Loucy (cell line): ENCODE results near the gene RHBG.

Experiments used
- H2AFZ ChIP-seq: fragments of 200-600 bp; sonication (generic); 2 replicates; pipeline ENCODE4 v1.6.0; 2016; ENCODE audit warnings: antibody characterized with exemption, mild to moderate bottlenecking, low read length, moderate library complexity
- H3F3A ChIP-seq: fragments of 200-600 bp; 2 replicates; pipeline ENCODE4 v1.6.0; 2016; ENCODE audit warnings: antibody characterized with exemption, low read depth, mild to moderate bottlenecking
- H3K27me3 ChIP-seq: fragments of 200-600 bp; sonication (generic); 2 replicates; pipeline ENCODE4 v1.6.1; 2014; ENCODE audit warnings: low read length, mild to moderate bottlenecking; ENCODE audit not compliant: insufficient read depth, poor library complexity, severe bottlenecking
- H3K36me3 ChIP-seq: fragments of 200-600 bp; sonication (generic); 2 replicates; pipeline ENCODE4 v1.6.1; 2016; ENCODE audit warnings: low read length; ENCODE audit not compliant: insufficient read depth
- H3K4me1 ChIP-seq: fragments of 200-600 bp; sonication (generic); 2 replicates; pipeline ENCODE4 v1.5.1; 2014; ENCODE audit warnings: low read length, mild to moderate bottlenecking; ENCODE audit not compliant: insufficient read depth, poor library complexity, severe bottlenecking
- H3K4me2 ChIP-seq: fragments of 200-600 bp; sonication (generic); 2 replicates; pipeline ENCODE4 v1.6.0; 2014; ENCODE audit warnings: antibody characterized with exemption, low read length, low read depth, mild to moderate bottlenecking; ENCODE audit not compliant: poor library complexity, severe bottlenecking
- H3K4me3 ChIP-seq: fragments of 200-600 bp; sonication (generic); 2 replicates; pipeline ENCODE4 v1.5.1; 2014; ENCODE audit warnings: low read length, mild to moderate bottlenecking, mixed read lengths; ENCODE audit not compliant: poor library complexity, severe bottlenecking
- H3K79me2 ChIP-seq: fragments of 200-600 bp; sonication (generic); 2 replicates; pipeline ENCODE4 v1.6.1; 2014; ENCODE audit warnings: low read length; ENCODE audit not compliant: insufficient read depth
- H3K9ac ChIP-seq: fragments of 200-600 bp; sonication (generic); 2 replicates; pipeline ENCODE4 v1.6.0; 2014; ENCODE audit warnings: mild to moderate bottlenecking, low read depth, low read length, moderate library complexity; ENCODE audit not compliant: poor library complexity, severe bottlenecking
- H3K9me2 ChIP-seq: fragments of 200-600 bp; sonication (generic); replicated peaks from 2 replicates; pipeline ENCODE4 v1.6.1; 2016; ENCODE audit warnings: low read depth, low read length, mixed read lengths
- H3K9me3 ChIP-seq: fragments of 200-600 bp; sonication (generic); 2 replicates; pipeline ENCODE4 v1.6.1; 2014; ENCODE audit warnings: mild to moderate bottlenecking, antibody characterized with exemption, low read length, low read depth; ENCODE audit not compliant: insufficient read depth
- H4K20me1 ChIP-seq: fragments of 200-600 bp; sonication (generic); 2 replicates; pipeline ENCODE4 v1.6.0; 2014; ENCODE audit warnings: antibody characterized with exemption, low read length, mild to moderate bottlenecking; ENCODE audit not compliant: insufficient read depth, poor library complexity, severe bottlenecking
- CTCF ChIP-seq: fragments of 200-600 bp; sonication (generic); conservative IDR thresholded peaks from 2 replicates; pipeline ENCODE4 v1.5.1; 2014; ENCODE audit warnings: mild to moderate bottlenecking, antibody characterized with exemption, low read length
- EZH2phosphoT487 ChIP-seq: fragments of 200-600 bp; IDR thresholded peaks from 2 replicates; pipeline ENCODE4 v1.6.1; 2018; ENCODE audit warnings: antibody characterized with exemption, mild to moderate bottlenecking, moderate library complexity, borderline replicate concordance

The RHBG gene

GRCh38 chr1:156392452-156392853 is 23.4 kb downstream of the RHBG start:
- Histone ChIP-seq H3K4me1 (no peaks in the 10 kb centered on the region), H3F3A (no peaks in the 10 kb centered on the region), H3K9ac (no peak overlapping the region), H3K9me2 (no peaks in the 10 kb centered on the region), H3K79me2 (no peaks in the 10 kb centered on the region), H3K27me3 (no peaks in the 10 kb centered on the region), H3K4me2 (no peak overlapping the region), H3K4me3 (no peak overlapping the region), H3K9me3 (no peaks in the 10 kb centered on the region), H4K20me1 (no peaks in the 10 kb centered on the region), H3K36me3 (no peaks in the 10 kb centered on the region), H2AFZ (no peak overlapping the region)
- TF ChIP-seq EZH2phosphoT487 (no peak), CTCF (no peak)

DNA sequence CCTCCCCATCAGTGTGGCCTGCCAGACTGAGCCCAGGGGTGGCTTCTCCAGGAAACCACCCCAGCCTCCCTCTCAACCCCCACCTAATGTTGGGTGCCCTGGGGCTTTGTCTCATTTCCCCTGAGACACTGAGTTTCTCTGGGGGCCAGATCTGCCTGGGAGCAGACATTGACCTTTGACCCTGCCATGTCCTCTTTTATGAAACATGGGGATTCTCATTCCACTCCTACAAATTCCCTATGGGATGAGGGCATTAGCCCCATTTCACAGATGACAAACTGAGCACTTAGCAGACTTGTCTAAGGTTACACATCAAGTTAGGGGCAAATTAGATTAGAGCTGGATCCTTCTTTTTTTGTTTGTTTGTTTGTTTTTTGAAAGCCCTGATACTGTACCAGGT is 24.1 kb downstream of the RHBG start:
- no peak for TF ChIP-seq EZH2phosphoT487
- TF ChIP-seq CTCF, result no peak
- no peaks in the 10 kb centered on the region for H3K4me1 ChIP-seq
- H3K36me3 ChIP-seq, result no peaks in the 10 kb centered on the region
- H3K27me3 ChIP-seq, result no peaks in the 10 kb centered on the region
- no peak overlapping the region for H2AFZ ChIP-seq
- no peak overlapping the region for H3K4me2 ChIP-seq
- no peaks in the 10 kb centered on the region for H3K9me2 ChIP-seq
- H4K20me1 ChIP-seq, result no peaks in the 10 kb centered on the region
- no peak overlapping the region for H3K9ac ChIP-seq
- H3K9me3 ChIP-seq, result no peaks in the 10 kb centered on the region
- H3F3A ChIP-seq, result no peaks in the 10 kb centered on the region
- H3K4me3 ChIP-seq, result no peak overlapping the region
- H3K79me2 ChIP-seq, result no peaks in the 10 kb centered on the region

- no peaks in the 10 kb centered on the region for H3K36me3 ChIP-seq
- no peaks in the 10 kb centered on the region for H3K9me2 ChIP-seq
- no peak overlapping the region for H2AFZ ChIP-seq
- H3K9ac ChIP-seq, result no peak overlapping the region
- H3K27me3 ChIP-seq, result no peaks in the 10 kb centered on the region
- H3K9me3 ChIP-seq, result no peaks in the 10 kb centered on the region
- H4K20me1 ChIP-seq, result no peaks in the 10 kb centered on the region
- TF ChIP-seq CTCF, result no peak
- TF ChIP-seq EZH2phosphoT487, result no peak
- H3K4me1 ChIP-seq, result no peaks in the 10 kb centered on the region
- H3K4me3 ChIP-seq, result no peak overlapping the region
- no peaks in the 10 kb centered on the region for H3K79me2 ChIP-seq
- H3K4me2 ChIP-seq, result no peak overlapping the region
- no peaks in the 10 kb centered on the region for H3F3A ChIP-seq
These were observed 25.1 kb downstream of the RHBG start for GRCh38 chr1:156394082-156394481.
